Mesothelial cell of epicardium (in vitro differentiated cells): ENCODE data around the gene KLHL26. TPM values are rescaled to one million over a fixed set of nuclear protein-coding genes. Genes with fewer than 3 reads are reported as not detected.
"Not testable (repeated sequence)": the region's sequence is repeated elsewhere in the genome, so short reads cannot be mapped to it uniquely, and the experiment has no call there.

Experiments used
- DNase-seq, 2 experiments: peaks; one replicate each; pipeline ENCODE4 v3.0.0; 2021; ENCODE audit warnings: low spot score in 2 of 2; ENCODE audit not compliant: unreplicated experiment in 2 of 2
- H3K27ac Mint-ChIP-seq: 2 replicates; pipeline ENCODE4 v1.8.0; 2021; ENCODE audit warnings: mixed read lengths
- H3K27me3 Mint-ChIP-seq: 2 replicates; pipeline ENCODE4 v1.8.0; 2021; ENCODE audit warnings: low read depth, mixed read lengths
- H3K36me3 Mint-ChIP-seq: 2 replicates; pipeline ENCODE4 v1.8.0; 2021; ENCODE audit warnings: mixed read lengths
- H3K4me1 Mint-ChIP-seq: 2 replicates; pipeline ENCODE4 v1.8.0; 2021; ENCODE audit warnings: mixed read lengths
- H3K4me3 Mint-ChIP-seq: 2 replicates; pipeline ENCODE4 v1.8.0; 2021; ENCODE audit warnings: mild to moderate bottlenecking, moderate library complexity, mixed read lengths
- H3K9me3 Mint-ChIP-seq: 2 replicates; pipeline ENCODE4 v1.8.0; 2021; ENCODE audit warnings: mixed read lengths
- CTCF ChIP-seq: fragments of 200-600 bp; sonication (generic); IDR thresholded peaks from one replicate; pipeline ENCODE4 v1.5.0; 2021; ENCODE audit warnings: antibody characterized with exemption; ENCODE audit not compliant: unreplicated experiment
- total RNA-seq: library from RNA; stranded (reverse); gene quantifications from 3 replicates; pipeline ENCODE4 v1.2.1, GENCODE V29; 2021

Gene KLHL26
- total RNA-seq, 1 donor from 2014 or later: 12.0 TPM

- peak overlapping the region; percentile 73 for H3K4me3 Mint-ChIP-seq
- peak overlapping the region; percentile 88 for H3K27ac Mint-ChIP-seq
- H3K27me3 Mint-ChIP-seq: peaks cover 4% of the 10 kb centered on the region
- peak; percentile 50 to 74 for DNase-seq
- TF ChIP-seq CTCF: no peak
- no peaks in the 10 kb centered on the region for H3K9me3 Mint-ChIP-seq
- peaks cover 2% of the 10 kb centered on the region for H3K36me3 Mint-ChIP-seq
- H3K4me1 Mint-ChIP-seq: peaks cover 26% of the 10 kb centered on the region
These were observed 47.2 kb upstream of the KLHL26 start for GRCh38 chr19:18589380-18590272.

- DNase-seq: peak; percentile 65 to 83
- H3K4me3 Mint-ChIP-seq: peak overlapping the region; percentile 73
- H3K27me3 Mint-ChIP-seq: peaks cover 9% of the 10 kb centered on the region
- H3K27ac Mint-ChIP-seq: peak overlapping the region; percentile 88
- H3K36me3 Mint-ChIP-seq: peaks cover 2% of the 10 kb centered on the region
- H3K9me3 Mint-ChIP-seq: no peaks in the 10 kb centered on the region
- TF ChIP-seq CTCF: peak; percentile 64
- peaks cover 32% of the 10 kb centered on the region for H3K4me1 Mint-ChIP-seq
These were observed 46.3 kb upstream of the KLHL26 start for GRCh38 chr19:18590273-18591272.

- TF ChIP-seq CTCF: no peak
- H3K36me3 Mint-ChIP-seq: peaks cover 2% of the 10 kb centered on the region
- no peaks in the 10 kb centered on the region for H3K9me3 Mint-ChIP-seq
- H3K27me3 Mint-ChIP-seq: peaks cover 14% of the 10 kb centered on the region
- H3K4me1 Mint-ChIP-seq: peaks cover 33% of the 10 kb centered on the region
- H3K27ac Mint-ChIP-seq: no peak overlapping the region
- DNase-seq: no peak
- no peak overlapping the region for H3K4me3 Mint-ChIP-seq
These were observed 45.0 kb upstream of the KLHL26 start for GRCh38 chr19:18591735-18592385.

- not testable (repeated sequence) for H3K4me3 Mint-ChIP-seq, DNase-seq, H3K27ac Mint-ChIP-seq, H3K9me3 Mint-ChIP-seq, H3K36me3 Mint-ChIP-seq
- peaks cover 17% of the 10 kb centered on the region for H3K27me3 Mint-ChIP-seq
- H3K4me1 Mint-ChIP-seq: peaks cover 34% of the 10 kb centered on the region
These were observed 44.1 kb upstream of the KLHL26 start for GRCh38 chr19:18592732-18593131.

GRCh38 chr19:18593367-18594095 is 43.3 kb upstream of the KLHL26 start:
- H3K9me3 Mint-ChIP-seq: no peaks in the 10 kb centered on the region
- no peak for TF ChIP-seq CTCF
- H3K27me3 Mint-ChIP-seq: peaks cover 21% of the 10 kb centered on the region
- peaks cover 28% of the 10 kb centered on the region for H3K4me1 Mint-ChIP-seq
- H3K27ac Mint-ChIP-seq: no peak overlapping the region
- DNase-seq: no peak
- H3K4me3 Mint-ChIP-seq: peak overlapping the region; percentile 56
- peaks cover 2% of the 10 kb centered on the region for H3K36me3 Mint-ChIP-seq
